OCI-M2 (cell line): ENCODE data around the gene DDRGK1.

Experiments used
- DNase-seq: peaks from one replicate; lab custom pipeline; 2025; ENCODE audit not compliant: unreplicated experiment; lab: John Stamatoyannopoulos, UW

The DDRGK1 gene

GRCh38 chr20:3235666-3236324 is 31.3 kb upstream of the DDRGK1 start:
- no peak for DNase-seq

GRCh38 chr20:3233991-3234498 is 29.6 kb upstream of the DDRGK1 start:
- no peak for DNase-seq

DNA sequence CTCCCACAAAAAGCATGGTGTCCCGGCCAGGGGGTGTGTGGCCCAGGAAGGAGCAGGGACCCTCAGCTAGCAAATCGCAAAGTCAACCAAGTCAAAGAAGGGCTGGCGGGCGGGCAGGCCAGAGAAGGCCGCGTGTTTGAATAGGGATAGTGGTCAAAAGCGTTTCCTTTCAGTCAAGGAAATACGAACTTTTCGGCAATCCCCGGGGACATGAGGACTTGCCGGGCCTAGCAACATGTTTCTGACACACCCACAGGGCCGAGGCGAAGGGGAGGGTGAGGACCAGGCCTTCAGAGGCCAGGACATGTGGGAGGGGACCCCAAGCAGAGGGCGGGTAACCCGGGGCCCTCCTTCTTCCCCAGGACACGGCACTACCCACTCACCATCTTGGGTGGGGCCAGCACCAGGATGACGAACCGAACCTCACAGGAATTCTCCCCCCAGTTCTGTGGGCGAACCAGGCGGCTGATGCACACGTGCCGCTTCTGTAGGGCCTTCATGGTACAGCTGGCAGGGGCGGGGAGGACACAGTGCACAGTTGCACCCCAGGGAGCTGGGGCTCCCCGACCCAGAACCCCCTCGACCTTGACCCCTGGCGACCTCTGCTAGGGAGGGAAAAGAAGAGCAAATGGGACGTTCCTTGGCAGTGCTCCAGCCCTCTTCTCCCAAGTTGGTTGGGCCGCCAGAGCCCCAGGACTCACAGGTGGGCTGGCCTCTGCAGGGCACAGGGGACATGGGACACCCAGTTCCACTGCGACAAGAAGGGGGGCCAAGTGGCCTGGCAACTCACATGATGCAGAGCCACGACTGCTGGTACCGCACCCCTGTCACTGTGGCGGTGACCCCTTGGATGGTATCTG is 28.9 kb upstream of the DDRGK1 start:
- DNase-seq = no peak

DNA sequence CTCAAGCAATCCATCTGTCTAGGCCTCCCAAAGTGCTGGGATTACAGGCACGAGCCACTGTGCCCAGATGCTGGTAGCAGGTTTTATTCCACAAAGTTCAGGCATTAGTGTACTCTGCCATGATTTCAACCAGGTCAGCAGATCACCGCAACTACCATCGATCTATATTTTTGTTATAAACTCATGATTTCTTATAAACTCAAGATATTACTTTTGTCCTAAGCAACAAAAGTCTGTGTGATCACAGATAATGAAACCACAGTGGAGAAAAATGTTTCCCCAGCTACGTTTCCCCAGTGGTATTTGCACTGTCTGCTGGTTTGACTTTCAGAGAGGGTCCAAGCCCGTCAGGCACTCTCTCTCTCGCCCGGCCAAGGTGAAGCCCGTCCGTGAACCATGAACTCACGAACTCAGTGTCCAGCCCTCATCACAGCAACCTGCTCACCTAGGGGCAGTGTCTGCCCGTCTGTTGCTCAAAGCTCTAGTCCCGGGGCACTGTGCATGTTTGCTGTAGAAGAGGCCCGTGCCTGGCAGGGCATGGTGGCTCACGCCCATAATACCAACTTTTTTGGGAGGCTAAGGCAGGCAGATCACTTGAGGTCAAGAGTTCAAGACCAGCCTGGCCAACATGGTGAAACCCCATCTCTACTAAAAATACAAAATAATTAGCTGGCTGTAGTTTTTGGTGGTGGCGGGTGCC is 27.6 kb upstream of the DDRGK1 start:
- DNase-seq = no peak

DNA sequence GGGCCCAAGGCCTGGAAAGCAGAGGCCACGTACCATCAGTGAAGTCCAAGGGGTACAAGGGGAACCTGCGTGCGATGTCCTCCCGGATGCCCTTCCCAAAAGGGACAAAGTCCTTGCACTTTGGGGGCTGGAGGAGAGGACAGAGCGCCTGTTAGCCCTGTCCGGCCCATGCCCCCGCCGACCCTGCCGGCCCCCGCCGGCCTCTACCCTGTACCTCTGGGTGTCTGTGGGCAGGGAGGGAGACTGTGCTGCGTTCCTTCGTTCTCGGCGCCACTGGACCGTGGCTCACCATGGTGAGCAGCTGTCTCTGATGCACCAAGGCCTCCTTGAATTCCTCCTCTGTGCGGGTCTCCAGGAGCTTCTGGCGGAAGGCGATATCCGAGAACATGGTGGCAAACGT is 26.6 kb upstream of the DDRGK1 start:
- no peak for DNase-seq

- DNase-seq = no peak
Measured at GRCh38 chr20:3229798-3230197, 25.3 kb upstream of the DDRGK1 start.

- no peak for DNase-seq
Measured at GRCh38 chr20:3229158-3229557, 24.7 kb upstream of the DDRGK1 start.

GRCh38 chr20:3228750-3229032 is 24.2 kb upstream of the DDRGK1 start:
- DNase-seq = no peak

- no peak for DNase-seq
Measured at GRCh38 chr20:3227936-3228749, 23.7 kb upstream of the DDRGK1 start.

DNA sequence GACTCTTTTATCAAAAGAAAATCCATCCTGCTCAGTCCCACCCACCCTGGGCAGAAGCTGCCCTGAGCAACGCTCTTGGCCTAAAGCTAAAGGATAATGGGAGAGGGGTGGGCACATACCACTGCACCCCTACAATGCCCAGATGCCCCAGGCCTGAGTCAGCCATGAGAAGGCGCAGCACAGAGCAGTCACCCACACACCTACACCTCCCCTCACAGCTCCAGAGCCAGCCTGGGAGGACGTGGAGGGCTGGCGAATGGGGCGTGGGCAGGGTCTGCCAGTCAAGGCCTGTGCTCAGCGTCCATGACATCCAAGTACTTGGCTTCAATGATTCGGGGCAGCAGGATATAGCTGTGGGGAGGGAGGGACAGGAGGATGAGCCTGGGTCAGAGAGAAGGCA is 23.0 kb upstream of the DDRGK1 start:
- no peak for DNase-seq

- no peak for DNase-seq
Measured at GRCh38 chr20:3226864-3227263, 22.4 kb upstream of the DDRGK1 start.

DNA sequence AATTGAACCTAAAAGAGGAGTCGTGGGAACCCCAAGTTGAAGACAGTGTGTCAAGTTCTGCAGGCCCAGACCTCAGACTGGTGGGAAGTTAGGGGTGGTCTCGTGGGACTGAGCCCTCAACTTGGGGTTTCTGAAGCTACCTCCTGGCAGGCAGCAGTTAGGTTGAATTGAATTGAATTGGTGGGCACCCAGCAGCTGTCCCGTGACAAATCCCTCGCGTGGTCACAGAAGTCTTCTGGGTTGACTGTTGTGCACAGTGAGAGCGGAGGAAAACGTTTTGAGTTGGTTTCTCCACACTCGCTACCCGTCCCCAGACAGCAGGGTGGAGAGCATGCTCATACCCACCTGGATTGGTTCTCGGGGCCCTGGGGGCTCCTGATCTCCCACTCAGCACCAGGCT is 21.6 kb upstream of the DDRGK1 start:
- DNase-seq = no peak

DNA sequence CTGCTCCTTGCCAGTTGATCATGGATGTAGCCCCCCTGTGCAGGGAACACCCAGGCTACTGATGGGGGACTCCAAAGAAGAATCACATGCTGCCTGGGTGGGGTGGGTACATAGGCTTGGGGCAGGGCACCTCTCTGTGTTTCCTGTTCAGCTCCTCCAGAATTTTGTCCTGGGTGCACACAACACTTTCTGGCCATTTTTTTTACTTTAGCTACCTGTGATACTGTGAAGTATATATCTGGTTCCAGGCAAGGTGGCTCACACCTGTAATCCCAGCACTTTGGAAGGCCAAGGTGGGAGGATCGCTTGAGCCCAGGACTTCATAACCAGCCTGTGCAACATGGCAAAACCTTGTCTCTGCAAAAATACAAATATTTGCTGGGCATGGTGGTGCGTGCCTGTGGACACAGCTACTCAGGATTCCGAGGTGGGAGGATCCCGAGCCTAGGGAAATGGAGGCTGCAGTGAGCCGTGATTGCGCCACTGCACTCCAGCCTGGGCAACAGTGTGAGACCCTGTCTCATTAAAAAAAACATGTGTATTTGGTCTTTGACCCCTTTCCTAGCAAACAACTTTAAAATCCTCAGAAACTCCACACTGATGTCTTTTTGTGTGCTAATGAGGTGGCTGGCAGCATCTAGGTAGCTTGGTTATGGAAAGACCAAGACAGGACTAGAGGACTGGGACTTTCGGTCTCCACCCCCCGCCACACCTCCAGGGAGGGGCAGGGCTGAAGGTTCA is 20.4 kb upstream of the DDRGK1 start:
- no peak for DNase-seq

- no peak for DNase-seq
Measured at GRCh38 chr20:3223994-3224680, 19.7 kb upstream of the DDRGK1 start.

DNA sequence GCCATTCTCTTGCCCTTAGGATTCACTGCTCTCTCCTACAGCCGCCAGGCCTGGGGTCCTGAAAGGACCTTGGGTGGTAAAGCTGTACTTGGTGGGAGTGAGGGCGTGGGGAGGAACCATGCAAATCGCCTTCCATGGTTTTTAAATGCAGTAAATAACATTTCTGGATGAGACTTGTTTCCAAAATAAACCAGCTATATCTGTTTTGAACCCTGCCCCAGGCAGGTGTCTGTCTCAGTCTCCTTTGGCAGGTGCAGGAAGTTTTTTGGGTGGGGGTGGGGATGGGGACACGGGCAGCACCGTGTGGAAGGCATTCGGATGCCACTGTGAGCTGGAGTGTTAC is 19.1 kb upstream of the DDRGK1 start:
- no peak for DNase-seq

DNA sequence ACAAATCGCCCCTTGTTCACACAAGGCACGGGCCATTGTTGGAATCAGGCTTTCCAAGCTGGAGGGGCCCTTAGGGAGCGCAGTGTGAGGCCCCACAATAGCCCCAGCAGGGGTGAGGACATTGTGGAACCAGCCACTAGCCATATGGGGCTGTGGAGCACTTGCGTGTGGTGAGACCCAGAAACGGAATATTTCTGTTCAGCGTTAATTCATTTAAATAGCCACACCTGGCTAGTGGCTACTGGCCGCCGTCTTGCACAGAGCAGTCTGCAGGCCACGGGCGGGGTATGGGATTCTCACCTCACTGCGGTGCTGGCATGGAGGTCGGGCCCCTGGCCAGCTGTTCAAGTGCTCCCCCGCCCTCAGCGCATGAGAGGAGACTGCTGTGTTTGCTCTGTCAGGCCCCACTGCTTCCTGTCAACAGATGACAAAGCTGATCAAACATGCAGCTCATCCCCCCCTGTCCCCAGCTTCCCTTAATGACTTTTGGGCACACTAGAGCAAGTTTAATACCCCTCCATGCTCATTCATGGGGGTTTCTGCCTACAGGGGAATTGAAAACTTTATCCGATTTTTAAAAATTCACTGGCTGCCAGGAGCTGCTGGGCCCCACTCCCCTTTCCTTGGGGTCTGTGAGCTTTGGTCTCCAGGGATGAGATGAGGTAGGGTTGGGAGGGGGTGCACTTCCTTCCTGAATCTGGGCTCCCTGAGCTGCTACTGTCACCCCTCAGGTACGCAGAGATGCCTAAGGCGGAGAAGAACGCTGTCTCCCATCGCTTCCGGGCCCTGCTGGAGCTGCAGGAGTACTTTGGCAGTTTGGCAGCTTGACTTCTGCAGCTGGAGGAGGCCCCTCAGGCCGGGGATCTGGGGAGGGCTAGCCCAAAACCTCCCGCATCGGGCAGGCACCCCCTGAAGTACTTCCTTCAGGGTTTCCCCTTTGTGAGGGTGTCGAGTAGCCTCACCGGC is 18.4 kb upstream of the DDRGK1 start:
- DNase-seq = no peak

- DNase-seq = no peak
Measured at GRCh38 chr20:3221398-3222226, 17.1 kb upstream of the DDRGK1 start.
